HepG2 (cell line): ENCODE data around the gene YPEL3. TPM values are rescaled to one million over a fixed set of nuclear protein-coding genes. Genes with fewer than 3 reads are reported as not detected.

Source experiments
- AGO1 ChIP-seq: fragments of 200-400 bp; formaldehyde crosslinking; IDR thresholded peaks from 2 replicates; pipeline ENCODE4 v1.6.1; 2017; ENCODE audit warnings: mild to moderate bottlenecking, low read depth, low read length, moderate library complexity; ENCODE audit not compliant: poor library complexity, severe bottlenecking
- ATF4 ChIP-seq, 2 experiments: fragments of 450-650 bp in 1 of 2; sonication (generic) in 1 of 2; formaldehyde crosslinking; IDR thresholded peaks; 2 replicates each; pipeline versions ENCODE4 v1.5.0 to v1.8.0; 2020 to 2022; ENCODE audit warnings: mild to moderate bottlenecking in 1 of 2, missing genetic modification reagents in 1 of 2
- DZIP1 ChIP-seq: sonication (generic); formaldehyde crosslinking; IDR thresholded peaks from 2 replicates; pipeline ENCODE4 v1.5.0; 2020; ENCODE audit warnings: mild to moderate bottlenecking, missing genetic modification reagents
- HOXD1 ChIP-seq: sonication (generic); formaldehyde crosslinking; IDR thresholded peaks from 2 replicates; pipeline ENCODE4 v1.5.0; 2020; ENCODE audit warnings: missing genetic modification reagents
- POLR2AphosphoS2 ChIP-seq: IDR thresholded peaks from 2 replicates; pipeline ENCODE4 v1.6.1; 2011; ENCODE audit warnings: low read depth, low read length, improper control_type of control experiment
- TFAP4 ChIP-seq: sonication (generic); IDR thresholded peaks from 2 replicates; pipeline ENCODE4 v1.6.1; 2016; ENCODE audit warnings: low read depth, borderline replicate concordance
- THAP8 ChIP-seq: sonication (generic); formaldehyde crosslinking; IDR thresholded peaks from 2 replicates; pipeline ENCODE4 v1.5.1; 2020; ENCODE audit warnings: missing genetic modification reagents, mild to moderate bottlenecking, borderline replicate concordance
- THYN1 ChIP-seq: sonication (generic); formaldehyde crosslinking; IDR thresholded peaks from 2 replicates; pipeline ENCODE4 v1.8.1; 2023; ENCODE audit warnings: low read depth, mild to moderate bottlenecking, moderate library complexity, missing genetic modification reagents, borderline replicate concordance
- ZBTB33 ChIP-seq: sonication (generic); formaldehyde crosslinking; IDR thresholded peaks from 2 replicates; pipeline ENCODE4 v1.4.0; 2020; ENCODE audit warnings: missing genetic modification reagents
- ZC3H13 ChIP-seq: sonication (generic); formaldehyde crosslinking; IDR thresholded peaks from 2 replicates; pipeline ENCODE4 v1.8.1; 2023; ENCODE audit warnings: mild to moderate bottlenecking, missing genetic modification reagents, moderate library complexity
- ZFX ChIP-seq: sonication (generic); formaldehyde crosslinking; IDR thresholded peaks from 2 replicates; pipeline ENCODE4 v1.4.0; 2020; ENCODE audit warnings: mild to moderate bottlenecking, low read depth, missing genetic modification reagents, moderate library complexity
- ZMYM3 ChIP-seq: sonication (generic); formaldehyde crosslinking; IDR thresholded peaks from 2 replicates; pipeline ENCODE4 v1.5.1; 2020; ENCODE audit warnings: mild to moderate bottlenecking, missing genetic modification reagents
- ZNF160 ChIP-seq: sonication (generic); formaldehyde crosslinking; IDR thresholded peaks from 2 replicates; pipeline ENCODE4 v1.8.0; 2022; ENCODE audit warnings: mild to moderate bottlenecking, inconsistent platforms, missing genetic modification reagents
- ZNF674 ChIP-seq: sonication (generic); formaldehyde crosslinking; IDR thresholded peaks from 2 replicates; pipeline ENCODE4 v1.5.0; 2020; ENCODE audit warnings: low read depth, mild to moderate bottlenecking, missing genetic modification reagents
- ZNF770 ChIP-seq: sonication (generic); formaldehyde crosslinking; IDR thresholded peaks from 2 replicates; pipeline ENCODE4 v1.5.0; 2020; ENCODE audit warnings: mild to moderate bottlenecking, missing genetic modification reagents
- ZNF782 ChIP-seq: sonication (generic); formaldehyde crosslinking; IDR thresholded peaks from 2 replicates; pipeline ENCODE4 v1.4.0; 2020; ENCODE audit warnings: missing genetic modification reagents, mild to moderate bottlenecking, borderline replicate concordance
- ZNF839 ChIP-seq: sonication (generic); formaldehyde crosslinking; IDR thresholded peaks from 2 replicates; pipeline ENCODE4 v1.4.0; 2020; ENCODE audit warnings: missing genetic modification reagents, mild to moderate bottlenecking, borderline replicate concordance
- polyA plus RNA-seq, 8 experiments: library from polyadenylated mRNA; depleted of rRNA in 3 of 8; stranded (reverse) in 7 of 8; unstranded in 1 of 8; fragments of >200 nt; fragmentation: Illumina TruSeq in 4 of 8; extraction: Trizol in 4 of 8; gene quantifications; 2 replicates each; pipeline versions ENCODE4 v1.2.1 to v1.2.3, GENCODE V29; 2011 to 2016; ENCODE audit warnings: low read depth in 4 of 8, missing spikeins in 1 of 8, mixed read lengths in 1 of 8; ENCODE audit not compliant: insufficient read depth in 1 of 8
- total RNA-seq, 5 experiments: library from RNA; depleted of rRNA; stranded (reverse); fragments of >200 nt; fragmentation: Illumina TruSeq; extraction: Trizol; gene quantifications; 2 replicates each; pipeline ENCODE4 v1.2.3, GENCODE V29; 2016; ENCODE audit warnings: low read depth in 1 of 5

YPEL3 gene
- total and polyA plus RNA-seq, 2 of the 13 experiments (the other 11 are each of a cell fraction or from before 2014, with no cell fraction given) = 5.4 to 47.0 TPM

GRCh38 chr16:30066761-30067583 is 29.0 kb downstream of the YPEL3 start (continued):
- TF ChIP-seq ZBTB33 (CRISPR knock-in tag) (peak; percentile 90), ATF4 (CRISPR knock-in tag; IDR thresholded peaks at IDR 0.05) (no peak), THYN1 (CRISPR knock-in tag) (no peak), ZFX (CRISPR knock-in tag) (peak; percentile 21; the same call in 1 of the 2 replicates), ZNF839 (CRISPR knock-in tag) (peak; percentile 68; the same call in 1 of the 2 replicates), ZNF782 (CRISPR knock-in tag) (0 out of 2 replicates have a peak, but pooled peaks have one; percentile 13), POLR2AphosphoS2 (0 out of 2 replicates have a peak, but pooled peaks have one; percentile 45), ZC3H13 (0 out of 2 replicates have a peak, but pooled peaks have one; percentile 53), HOXD1 (CRISPR knock-in tag) (0 out of 2 replicates have a peak, but pooled peaks have one; percentile 24), AGO1 (no peak), ZMYM3 (0 out of 2 replicates have a peak, but pooled peaks have one; percentile 10), ZNF160 (CRISPR knock-in tag) (0 out of 2 replicates have a peak, but pooled peaks have one; percentile 13), THAP8 (CRISPR knock-in tag) (0 out of 2 replicates have a peak, but pooled peaks have one; percentile 48), ZNF674 (CRISPR knock-in tag) (0 out of 2 replicates have a peak, but pooled peaks have one; percentile 41), DZIP1 (0 out of 2 replicates have a peak, but pooled peaks have one; percentile 19), TFAP4 (peak; percentile 37; the same call in 1 of the 2 replicates), ZNF770 (CRISPR knock-in tag) (no peak)
